Panc1 (cell line): Measurements from ENCODE around the gene KBTBD6. TPM values are rescaled to one million over a fixed set of nuclear protein-coding genes. Genes with fewer than 3 reads are reported as not detected.

Source experiments
- ATAC-seq: fragments of 200-7000 bp; cut with Tn5 transposase; 2 replicates; pipeline ENCODE4 v1.9.1; 2020; ENCODE audit warnings: mild to moderate bottlenecking, moderate library complexity
- BruUV-seq: library from RNA; stranded (reverse); fragments of 400-500 nt; replicated peaks from 2 replicates; lab custom pipeline; 2021; lab: Mats Ljungman, UMichigan
- CTCF ChIA-PET: fragments of 300-600 bp; sonication (Branson Sonifier 250); formaldehyde crosslinking; loops from one replicate; lab custom pipeline; 2022; ENCODE audit warnings: antibody characterized with exemption; lab: Charles Lee
- POLR2A ChIA-PET: fragments of 300-600 bp; sonication (Branson Sonifier 250); formaldehyde crosslinking; loops from one replicate; lab custom pipeline; 2022; ENCODE audit warnings: antibody characterized with exemption; lab: Charles Lee
- DNase-seq: peaks from one replicate; pipeline ENCODE4 v3.0.0-alpha.2; 2010; ENCODE audit warnings: low read depth, low spot score
- H3K27ac ChIP-seq: 2 replicates; pipeline ENCODE4 v1.5.1; 2011; ENCODE audit warnings: mild to moderate bottlenecking, low read length, inconsistent platforms
- H3K27me3 ChIP-seq: fragments of 200-500 bp; sonication (Bioruptor generic); 2 replicates; pipeline ENCODE4 v1.6.0; 2014; ENCODE audit warnings: low read length, inconsistent platforms; ENCODE audit not compliant: control insufficient read depth, insufficient read depth
- H3K36me3 ChIP-seq: fragments of 200-500 bp; sonication (Bioruptor generic); 2 replicates; pipeline ENCODE4 v1.5.1; 2014; ENCODE audit warnings: inconsistent platforms, mild to moderate bottlenecking, low read length, moderate library complexity; ENCODE audit not compliant: control insufficient read depth, insufficient read depth
- H3K4me1 ChIP-seq: 2 replicates; pipeline ENCODE4 v1.5.1; 2011; ENCODE audit warnings: inconsistent platforms, mild to moderate bottlenecking, low read length, moderate library complexity; ENCODE audit not compliant: control insufficient read depth, insufficient read depth
- H3K4me3 ChIP-seq, 2 experiments: 2 replicates each; pipeline ENCODE4 v1.5.1; 2011 to 2012; ENCODE audit warnings: low read depth in 2 of 2, low read length in 2 of 2, mild to moderate bottlenecking in 2 of 2, inconsistent platforms in 1 of 2, moderate library complexity in 1 of 2
- H3K9me3 ChIP-seq: fragments of 200-500 bp; sonication (Bioruptor generic); 2 replicates; pipeline ENCODE4 v1.5.1; 2014; ENCODE audit warnings: low read depth, mild to moderate bottlenecking, inconsistent platforms, low read length, moderate library complexity; ENCODE audit not compliant: control insufficient read depth, insufficient read depth
- CTCF ChIP-seq: fragments of 450-650 bp; IDR thresholded peaks from 2 replicates; pipeline ENCODE4 v1.5.1; 2017; ENCODE audit warnings: mild to moderate bottlenecking
- POLR2AphosphoS5 ChIP-seq: IDR thresholded peaks from 2 replicates; pipeline ENCODE4 v1.6.1; 2012; ENCODE audit warnings: mild to moderate bottlenecking, low read depth, low read length, moderate library complexity
- REST ChIP-seq, 2 experiments: IDR thresholded peaks; 2 replicates each; pipeline ENCODE4 v1.6.1; 2011 to 2012; ENCODE audit warnings: low read depth in 2 of 2, control low read depth in 1 of 2, low read length in 1 of 2, mild to moderate bottlenecking in 1 of 2, moderate library complexity in 1 of 2; ENCODE audit not compliant: insufficient read depth in 1 of 2
- SIN3A ChIP-seq: IDR thresholded peaks from 2 replicates; pipeline ENCODE4 v1.6.1; 2012; ENCODE audit warnings: low read depth, mild to moderate bottlenecking, low read length, moderate library complexity, borderline replicate concordance; ENCODE audit not compliant: insufficient read depth
- TCF7L2 ChIP-seq: IDR thresholded peaks from 2 replicates; pipeline ENCODE4 v1.6.1; 2011; ENCODE audit warnings: mild to moderate bottlenecking, low read depth, low read length, inconsistent platforms
- in situ Hi-C: cut with HindIII; loops from 2 replicates; pipeline ENCODE4 v1.10.0; 2016; ENCODE audit warnings: low sequenced_read_pairs, low pct_unique_long_range_greater_than_20kb
- intact Hi-C: fragments of 100-400 bp; cut with micrococcal nuclease; formaldehyde crosslinking; loops from one replicate; pipeline ENCODE4 v1.10.0; 2022; ENCODE audit not compliant: unreplicated experiment
- total RNA-seq: library from RNA; stranded (reverse); gene quantifications from one replicate; pipeline ENCODE4 v1.2.1, GENCODE V29; 2021; ENCODE audit not compliant: unreplicated experiment

The KBTBD6 gene
- total RNA-seq, 1 experiment from 2014 or later: 7.9 TPM

- POLR2A ChIA-PET: no interaction called here
- in situ Hi-C loops: no loop called here
- H3K27ac ChIP-seq: no peak overlapping the region
- intact Hi-C loops: no loop called here
- H3K36me3 ChIP-seq: no peaks in the 10 kb centered on the region
- no peaks in the 10 kb centered on the region for H3K9me3 ChIP-seq
- no peak overlapping the region for H3K4me3 ChIP-seq
- no peaks in the 10 kb centered on the region for H3K27me3 ChIP-seq
- no peak for DNase-seq
- TF ChIP-seq SIN3A: no peak
- no peak for TF ChIP-seq REST (IDR thresholded peaks at IDR 0.05; ENCODE audit: insufficient read depth in 1 of 2, low read depth in 2 of 2, low read length in 1 of 2)
- TF ChIP-seq CTCF: no peak
- no peak for TF ChIP-seq TCF7L2
- no peak for TF ChIP-seq POLR2AphosphoS5
- CTCF ChIA-PET: no interaction called here
- no TSS peak for BruUV-seq
- no peaks in the 10 kb centered on the region for H3K4me1 ChIP-seq
- ATAC-seq: no peak
Measured at GRCh38 chr13:41107584-41108014, 25.0 kb downstream of the KBTBD6 start.

- Histone ChIP-seq H3K27me3 (no peaks in the 10 kb centered on the region), H3K9me3 (no peaks in the 10 kb centered on the region), H3K4me3 (no peak overlapping the region), H3K4me1 (no peaks in the 10 kb centered on the region), H3K27ac (no peak overlapping the region), H3K36me3 (no peaks in the 10 kb centered on the region)
- in situ Hi-C loops (no loop called here), intact Hi-C loops (no loop called here)
- POLR2A ChIA-PET: no interaction called here
- ATAC-seq: no peak
- TF ChIP-seq TCF7L2 (no peak), CTCF (no peak), SIN3A (no peak), REST (IDR thresholded peaks at IDR 0.05; ENCODE audit: insufficient read depth in 1 of 2, low read depth in 2 of 2, low read length in 1 of 2) (no peak), POLR2AphosphoS5 (no peak)
- DNase-seq: no peak
- BruUV-seq: no TSS peak
- CTCF ChIA-PET: no interaction called here
Measured at GRCh38 chr13:41107104-41107571, 25.5 kb downstream of the KBTBD6 start.
